ENCODE measurements around the gene GALNT10.

GALNT10 gene

DNA sequence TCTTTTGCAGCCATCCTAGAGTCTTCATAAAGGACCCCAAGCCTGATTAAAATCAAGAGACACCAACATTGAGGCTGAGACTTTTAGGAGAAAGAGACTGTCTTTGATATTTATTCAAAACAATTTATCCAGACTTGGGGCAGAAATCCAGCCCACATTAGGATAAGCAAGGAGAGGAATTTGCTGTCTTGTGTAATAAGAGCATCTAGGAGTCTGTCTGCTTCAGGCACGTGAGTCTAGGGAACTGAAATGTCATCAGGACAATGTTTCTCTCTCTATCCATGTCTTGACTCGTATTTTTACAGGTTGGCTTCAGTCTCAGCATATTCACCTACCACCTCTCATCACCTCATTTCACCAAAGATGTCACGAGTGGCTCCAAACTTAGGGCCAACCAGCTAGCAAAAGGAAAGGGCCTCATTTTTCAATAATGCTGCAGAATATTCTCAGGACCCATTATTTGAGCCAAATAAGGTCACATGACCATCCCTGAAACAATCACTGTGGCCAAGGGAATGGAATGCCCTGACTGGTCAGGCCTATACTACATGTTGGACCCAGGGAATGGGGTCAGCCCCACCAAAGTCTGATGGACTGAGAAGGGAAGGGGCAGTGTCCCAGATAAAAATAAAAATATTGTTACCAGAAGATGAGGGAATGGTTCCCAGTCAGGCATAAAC, 184.9 kb downstream of the GALNT10 start:
- Histone ChIP-seq H3K9ac (ENCODE audit: low read length) (no peak overlapping the region), H3K27me3 (ENCODE audit: control insufficient read depth, insufficient read depth, low read length) (no peaks in the 10 kb centered on the region), H3K9me3 (ENCODE audit: control insufficient read depth, low read length) (no peaks in the 10 kb centered on the region), H3K4me3 (ENCODE audit: low read length) (no peak overlapping the region), H3K36me3 (ENCODE audit: control insufficient read depth, insufficient read depth, low read length) (peaks cover 6% of the 10 kb centered on the region), H3K4me1 (ENCODE audit: control insufficient read depth, insufficient read depth, low read length) (peaks cover 6% of the 10 kb centered on the region)

DNA sequence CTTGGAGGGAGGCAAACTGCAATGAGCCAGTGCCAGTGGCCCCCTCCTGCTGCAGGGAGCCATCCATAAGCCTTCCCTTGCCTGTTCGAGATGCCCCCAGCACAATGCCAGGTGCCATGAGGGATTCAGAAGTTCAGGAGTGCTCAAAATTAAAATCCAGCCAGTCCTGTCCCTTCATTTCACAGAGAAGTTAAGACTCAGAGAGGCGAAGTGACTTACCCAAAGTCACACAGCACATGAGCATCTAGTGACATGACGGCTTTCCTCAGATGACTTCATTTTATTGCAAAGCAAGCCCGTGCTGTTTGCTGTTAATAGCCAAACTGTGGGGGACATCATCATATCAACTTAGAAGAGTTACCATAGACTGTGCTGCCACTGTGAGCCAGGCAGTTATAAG, 185.9 kb downstream of the GALNT10 start:
- Histone ChIP-seq H3K4me1 (ENCODE audit: control insufficient read depth, insufficient read depth, low read length) (peaks cover 3% of the 10 kb centered on the region), H3K27me3 (ENCODE audit: control insufficient read depth, insufficient read depth, low read length) (no peaks in the 10 kb centered on the region), H3K4me3 (ENCODE audit: low read length) (no peak overlapping the region), H3K36me3 (ENCODE audit: control insufficient read depth, insufficient read depth, low read length) (peaks cover 6% of the 10 kb centered on the region), H3K9me3 (ENCODE audit: control insufficient read depth, low read length) (no peaks in the 10 kb centered on the region), H3K9ac (ENCODE audit: low read length) (no peak overlapping the region)

DNA sequence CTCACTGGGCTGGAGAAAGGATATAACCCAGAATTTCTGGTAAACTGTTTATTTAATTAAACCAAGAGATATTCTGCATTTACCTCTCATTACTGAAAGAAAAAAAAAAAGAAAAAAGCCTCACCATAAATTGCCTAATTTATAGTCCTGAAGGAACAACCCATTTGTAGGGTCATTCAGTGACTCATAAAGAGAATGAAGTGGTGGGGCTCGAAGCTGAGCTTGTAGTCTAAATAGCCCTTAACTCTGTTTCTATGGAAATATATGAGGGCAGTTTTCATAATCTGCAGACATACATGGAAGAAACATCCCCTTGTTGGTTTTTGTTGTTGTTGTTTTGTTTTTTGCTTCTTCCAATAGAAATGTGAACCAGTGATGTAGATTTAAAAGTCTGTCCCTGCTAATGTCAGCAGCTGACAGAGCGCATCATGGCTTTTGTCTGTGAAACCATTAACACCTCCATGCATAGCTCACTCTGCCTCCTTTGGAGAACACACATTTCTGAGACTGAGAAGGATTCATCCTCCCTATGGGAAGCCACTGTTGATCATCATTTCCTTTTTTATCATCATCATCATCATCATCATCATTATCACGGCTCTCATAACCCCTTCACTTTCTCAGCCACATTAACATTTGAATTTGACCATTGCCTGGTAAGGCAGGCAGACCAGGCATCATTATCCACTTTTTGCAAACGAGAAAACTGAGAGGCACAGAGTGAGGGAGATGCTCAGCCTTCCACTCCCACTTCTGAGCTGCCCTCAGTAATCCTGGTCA, 187.4 kb downstream of the GALNT10 start:
- Histone ChIP-seq H3K9ac (ENCODE audit: low read length) (no peak overlapping the region), H3K9me3 (ENCODE audit: control insufficient read depth, low read length) (no peaks in the 10 kb centered on the region), H3K4me1 (ENCODE audit: control insufficient read depth, insufficient read depth, low read length) (no peaks in the 10 kb centered on the region), H3K4me3 (ENCODE audit: low read length) (no peak overlapping the region), H3K36me3 (ENCODE audit: control insufficient read depth, insufficient read depth, low read length) (peaks cover 6% of the 10 kb centered on the region), H3K27me3 (ENCODE audit: control insufficient read depth, insufficient read depth, low read length) (no peaks in the 10 kb centered on the region)

DNA sequence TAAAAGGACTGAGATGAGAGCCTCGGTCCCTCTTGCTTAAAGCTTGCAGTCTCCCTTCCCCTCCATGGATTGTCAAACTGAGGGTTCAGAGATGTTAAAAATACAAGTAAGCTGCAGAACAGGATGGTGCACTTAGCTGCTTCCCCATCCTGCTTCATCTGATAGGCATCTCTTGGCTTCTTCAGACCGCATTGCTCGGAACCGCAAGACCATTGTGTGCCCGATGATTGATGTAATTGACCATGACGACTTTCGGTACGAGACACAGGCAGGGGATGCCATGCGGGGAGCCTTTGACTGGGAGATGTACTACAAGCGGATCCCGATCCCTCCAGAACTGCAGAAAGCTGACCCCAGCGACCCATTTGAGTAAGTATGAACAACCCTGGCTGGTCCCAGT, 189.7 kb downstream of the GALNT10 start:
- H3K27me3 ChIP-seq (ENCODE audit: control insufficient read depth, insufficient read depth, low read length) = no peaks in the 10 kb centered on the region
- no peaks in the 10 kb centered on the region for H3K9me3 ChIP-seq (ENCODE audit: control insufficient read depth, low read length)
- no peak overlapping the region for H3K4me3 ChIP-seq (ENCODE audit: low read length)
- H3K36me3 ChIP-seq (ENCODE audit: control insufficient read depth, insufficient read depth, low read length) = peaks cover 6% of the 10 kb centered on the region
- no peak overlapping the region for H3K9ac ChIP-seq (ENCODE audit: low read length)
- H3K4me1 ChIP-seq (ENCODE audit: control insufficient read depth, insufficient read depth, low read length) = no peaks in the 10 kb centered on the region

DNA sequence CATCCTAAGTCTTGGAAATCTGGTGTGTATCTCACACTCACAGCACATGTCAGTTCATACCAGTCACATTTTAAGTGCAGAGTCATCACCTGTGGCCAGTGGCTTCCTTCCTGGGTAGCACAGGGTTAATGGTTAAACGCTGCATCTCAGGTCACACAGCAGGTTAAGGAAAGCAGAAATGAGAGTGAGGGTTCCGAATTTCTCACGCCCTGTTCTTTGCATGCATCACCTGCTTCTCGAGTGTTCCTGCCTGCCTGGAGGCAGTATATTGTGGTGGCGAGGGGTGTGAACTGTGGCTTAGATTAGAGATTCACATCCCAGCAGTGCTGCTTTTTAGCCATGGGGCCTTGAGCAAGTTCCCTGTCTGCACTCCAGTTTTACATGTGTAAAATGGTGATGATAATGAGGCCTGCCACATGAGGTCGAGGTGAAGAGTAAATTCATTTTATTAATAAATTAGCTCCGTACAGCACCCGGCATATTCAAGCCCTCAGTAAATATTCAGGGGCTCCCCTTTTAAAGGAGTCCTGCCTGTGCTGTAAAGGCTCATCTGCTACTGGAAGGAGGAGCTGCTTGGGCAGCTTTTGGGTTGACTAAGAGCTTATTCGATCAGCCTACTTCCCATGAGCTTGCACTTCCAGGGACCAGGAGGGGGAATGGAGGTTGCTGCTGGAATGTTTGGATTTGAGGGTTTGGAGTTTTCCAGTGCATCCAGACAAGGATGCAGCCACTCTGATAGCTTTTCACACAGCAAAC, 194.1 kb downstream of the GALNT10 start:
- Histone ChIP-seq H3K4me3 (ENCODE audit: low read length) (no peak overlapping the region), H3K27me3 (ENCODE audit: control insufficient read depth, insufficient read depth, low read length) (no peaks in the 10 kb centered on the region), H3K4me1 (ENCODE audit: control insufficient read depth, insufficient read depth, low read length) (peaks cover 12% of the 10 kb centered on the region), H3K36me3 (ENCODE audit: control insufficient read depth, insufficient read depth, low read length) (no peaks in the 10 kb centered on the region), H3K9ac (ENCODE audit: low read length) (no peak overlapping the region), H3K9me3 (ENCODE audit: control insufficient read depth, low read length) (no peaks in the 10 kb centered on the region)

DNA sequence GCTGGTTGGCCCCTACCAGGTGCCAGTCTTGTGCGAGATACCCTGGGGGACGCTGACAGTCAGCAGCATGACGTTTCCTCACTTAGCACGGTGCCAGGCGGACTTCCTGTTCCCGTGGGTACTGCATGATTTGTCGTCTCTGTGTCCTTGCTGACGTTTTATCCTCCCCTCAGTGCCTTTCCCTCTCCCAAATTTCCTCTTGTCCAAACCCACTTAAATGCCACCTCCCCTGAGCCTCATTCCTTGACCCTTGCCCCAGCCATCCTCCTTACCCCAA, 194.6 kb downstream of the GALNT10 start:
- Histone ChIP-seq H3K4me3 (ENCODE audit: low read length) (no peak overlapping the region), H3K27me3 (ENCODE audit: control insufficient read depth, insufficient read depth, low read length) (no peaks in the 10 kb centered on the region), H3K4me1 (ENCODE audit: control insufficient read depth, insufficient read depth, low read length) (peaks cover 12% of the 10 kb centered on the region), H3K36me3 (ENCODE audit: control insufficient read depth, insufficient read depth, low read length) (no peaks in the 10 kb centered on the region), H3K9ac (ENCODE audit: low read length) (no peak overlapping the region), H3K9me3 (ENCODE audit: control insufficient read depth, low read length) (no peaks in the 10 kb centered on the region)

DNA sequence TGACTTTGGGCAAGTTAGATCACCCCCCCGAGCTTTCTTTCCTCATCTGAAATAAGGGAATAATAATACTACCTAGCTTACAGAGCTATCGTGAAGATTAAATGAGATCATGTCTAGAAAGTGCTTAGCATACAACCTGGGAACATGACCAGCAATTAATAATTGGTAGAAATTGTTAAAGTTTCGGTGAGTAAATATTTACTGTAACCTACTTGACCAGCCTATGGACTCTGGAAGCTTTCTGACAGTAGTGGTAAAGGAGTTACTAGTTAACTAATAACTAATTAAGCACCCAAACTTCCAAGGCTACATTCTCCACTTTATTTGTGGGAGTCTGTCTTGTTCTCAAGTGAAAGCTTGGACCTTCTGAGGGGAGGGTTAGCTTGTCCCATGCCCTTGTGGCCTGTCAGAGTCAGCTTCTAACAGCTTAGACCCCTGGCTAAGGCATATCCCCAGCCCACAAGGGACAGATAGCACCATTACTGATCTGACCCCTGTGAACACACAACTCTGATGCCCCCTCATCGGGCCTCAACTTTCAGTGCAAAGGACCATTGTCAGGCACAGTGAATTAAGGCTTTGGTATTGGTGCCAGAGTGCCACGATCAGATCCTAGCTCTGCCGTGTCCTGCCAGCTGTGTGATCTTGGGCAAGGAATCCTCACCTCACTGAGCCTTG, 196.6 kb downstream of the GALNT10 start:
- no peak overlapping the region for H3K4me3 ChIP-seq (ENCODE audit: low read length)
- no peak overlapping the region for H3K9ac ChIP-seq (ENCODE audit: low read length)
- H3K36me3 ChIP-seq (ENCODE audit: control insufficient read depth, insufficient read depth, low read length) = peaks cover under 1% of the 10 kb centered on the region
- no peaks in the 10 kb centered on the region for H3K27me3 ChIP-seq (ENCODE audit: control insufficient read depth, insufficient read depth, low read length)
- no peaks in the 10 kb centered on the region for H3K9me3 ChIP-seq (ENCODE audit: control insufficient read depth, low read length)
- H3K4me1 ChIP-seq (ENCODE audit: control insufficient read depth, insufficient read depth, low read length) = peaks cover 12% of the 10 kb centered on the region

DNA sequence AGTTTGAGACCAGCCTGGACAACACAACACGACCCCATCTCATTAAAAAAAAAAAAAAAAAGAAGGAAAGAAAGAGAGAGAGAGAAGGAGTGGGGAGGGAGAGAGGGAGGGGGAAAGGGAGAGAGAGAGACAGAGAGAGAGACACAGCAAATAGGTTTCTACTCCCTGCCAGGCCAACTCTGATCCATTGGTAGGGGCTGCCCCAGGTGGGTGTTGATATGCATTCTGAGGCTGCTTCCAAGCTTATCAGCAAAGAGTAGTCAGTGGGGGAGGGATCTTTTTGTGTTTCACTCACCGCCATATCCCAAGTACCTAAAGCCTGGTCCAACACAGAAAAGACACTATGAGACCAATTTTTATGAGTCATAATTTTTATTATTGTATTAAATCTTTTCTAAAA, 198.3 kb downstream of the GALNT10 start:
- Histone ChIP-seq H3K27me3 (ENCODE audit: control insufficient read depth, insufficient read depth, low read length) (no peaks in the 10 kb centered on the region), H3K9ac (ENCODE audit: low read length) (no peak overlapping the region), H3K4me1 (ENCODE audit: control insufficient read depth, insufficient read depth, low read length) (peaks cover 17% of the 10 kb centered on the region), H3K36me3 (ENCODE audit: control insufficient read depth, insufficient read depth, low read length) (peaks cover 4% of the 10 kb centered on the region), H3K9me3 (ENCODE audit: control insufficient read depth, low read length) (no peaks in the 10 kb centered on the region), H3K4me3 (ENCODE audit: low read length) (no peak overlapping the region)

DNA sequence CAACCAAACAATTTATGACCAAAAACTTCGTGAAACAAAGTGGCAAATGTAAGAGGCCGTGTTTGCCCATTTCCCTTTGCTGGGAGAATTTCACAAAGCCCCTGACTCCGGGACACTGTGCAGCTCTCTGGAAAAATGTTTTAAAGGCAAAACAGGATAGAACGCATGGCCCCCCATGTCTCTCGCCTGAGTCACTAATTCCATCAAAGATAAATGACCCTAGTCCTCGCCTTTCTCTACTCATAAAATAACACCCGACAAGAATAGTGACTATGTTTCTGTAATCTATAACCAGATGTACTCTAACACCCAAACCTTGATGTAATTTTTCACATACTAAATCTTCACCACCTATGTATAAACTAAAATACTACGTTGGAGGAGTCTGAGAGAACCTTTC, 199.6 kb downstream of the GALNT10 start:
- H3K27me3 ChIP-seq (ENCODE audit: control insufficient read depth, insufficient read depth, low read length) = no peaks in the 10 kb centered on the region
- no peaks in the 10 kb centered on the region for H3K9me3 ChIP-seq (ENCODE audit: control insufficient read depth, low read length)
- no peak overlapping the region for H3K4me3 ChIP-seq (ENCODE audit: low read length)
- no peak overlapping the region for H3K9ac ChIP-seq (ENCODE audit: low read length)
- peaks cover 4% of the 10 kb centered on the region for H3K36me3 ChIP-seq (ENCODE audit: control insufficient read depth, insufficient read depth, low read length)
- H3K4me1 ChIP-seq (ENCODE audit: control insufficient read depth, insufficient read depth, low read length) = peaks cover 19% of the 10 kb centered on the region

DNA sequence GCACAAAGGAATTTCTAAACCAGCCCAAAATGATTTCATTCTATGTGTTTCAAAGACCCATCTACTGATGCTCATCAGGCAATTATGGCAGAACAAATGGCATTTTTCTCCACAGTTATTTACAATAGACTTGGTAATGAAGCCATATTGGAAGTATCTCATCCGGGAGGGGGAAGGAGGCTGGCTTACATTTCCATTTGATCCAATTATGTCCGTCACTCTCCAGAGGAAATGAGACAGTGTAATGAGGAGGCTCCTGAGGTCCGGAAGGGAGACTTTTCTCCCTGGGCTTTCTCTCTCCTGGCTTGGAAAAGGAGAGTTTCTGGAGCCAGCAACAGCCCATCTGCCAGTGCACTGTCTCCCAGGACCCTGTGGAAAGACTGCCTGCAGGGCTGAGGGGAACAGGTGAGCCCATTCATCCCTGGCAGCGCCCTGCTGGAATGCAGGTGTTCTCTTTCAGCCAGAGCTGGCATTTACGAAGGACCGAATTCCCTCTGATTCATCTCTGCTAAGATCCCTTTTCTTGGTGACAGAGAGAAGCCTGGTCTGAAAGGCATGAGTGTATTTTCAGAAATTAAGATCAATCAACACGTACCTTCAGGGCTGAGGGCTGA, 200.3 kb downstream of the GALNT10 start:
- Histone ChIP-seq H3K36me3 (ENCODE audit: control insufficient read depth, insufficient read depth, low read length) (peaks cover 4% of the 10 kb centered on the region), H3K27me3 (ENCODE audit: control insufficient read depth, insufficient read depth, low read length) (no peaks in the 10 kb centered on the region), H3K4me1 (ENCODE audit: control insufficient read depth, insufficient read depth, low read length) (peaks cover 19% of the 10 kb centered on the region), H3K9me3 (ENCODE audit: control insufficient read depth, low read length) (no peaks in the 10 kb centered on the region), H3K4me3 (ENCODE audit: low read length) (no peak overlapping the region), H3K9ac (ENCODE audit: low read length) (no peak overlapping the region)

DNA sequence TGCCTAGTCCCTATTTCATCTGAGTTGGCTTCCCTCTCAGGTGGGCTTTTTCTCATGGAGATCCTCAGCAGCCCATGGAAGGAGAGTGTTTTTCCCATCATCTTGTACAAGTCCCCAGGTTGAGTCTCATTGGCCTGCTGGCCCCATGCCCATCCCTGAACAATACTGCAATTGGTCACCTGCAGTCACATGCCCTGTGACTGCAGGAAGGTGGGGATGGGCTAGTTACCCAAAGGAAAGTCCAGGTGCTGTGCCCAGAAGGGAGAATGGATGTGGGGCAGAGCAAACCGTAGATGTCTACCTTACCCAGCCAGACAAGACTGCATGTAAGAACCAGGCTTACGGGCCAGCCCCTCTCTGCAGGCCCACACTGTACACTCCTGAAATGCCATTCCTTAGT, 201.3 kb downstream of the GALNT10 start:
- H3K9me3 ChIP-seq (ENCODE audit: control insufficient read depth, low read length) = no peaks in the 10 kb centered on the region
- peaks cover 14% of the 10 kb centered on the region for H3K4me1 ChIP-seq (ENCODE audit: control insufficient read depth, insufficient read depth, low read length)
- H3K9ac ChIP-seq (ENCODE audit: low read length) = no peak overlapping the region
- H3K36me3 ChIP-seq (ENCODE audit: control insufficient read depth, insufficient read depth, low read length) = peaks cover 4% of the 10 kb centered on the region
- no peak overlapping the region for H3K4me3 ChIP-seq (ENCODE audit: low read length)
- no peaks in the 10 kb centered on the region for H3K27me3 ChIP-seq (ENCODE audit: control insufficient read depth, insufficient read depth, low read length)

All from mucosa of stomach (tissue), 1 donor.